ENCODE measurements around the gene MGAT5. TPM values are rescaled to one million over a fixed set of nuclear protein-coding genes. Genes with fewer than 3 reads are reported as not detected.

MGAT5 gene
- total RNA-seq, 1 experiment from 2014 or later: 34.0 TPM

GRCh38 chr2:134458473-134458853 is 204.6 kb downstream of the MGAT5 start (continued):
- TF ChIP-seq REST (IDR thresholded peaks at IDR 0.05; ENCODE audit: low read depth) (no peak), POLR2AphosphoS5 (IDR thresholded peaks at IDR 0.05; ENCODE audit: low read depth, low read length) (no peak)

GRCh38 chr2:134458950-134459349 is 205.1 kb downstream of the MGAT5 start:
- no TSS peak for BruUV-seq (replicated peaks)
- Histone ChIP-seq H3K4me1 (ENCODE audit: control insufficient read depth in 1 of 2, insufficient read depth in 2 of 2, low read length in 2 of 2) (no peaks in the 10 kb centered on the region), H3K9me2 (ENCODE audit: insufficient read depth) (no peaks in the 10 kb centered on the region), H3K36me3 (ENCODE audit: control insufficient read depth in 1 of 2, insufficient read depth in 2 of 2, low read length in 2 of 2) (no peaks in the 10 kb centered on the region), H3K9me3 (ENCODE audit: control insufficient read depth in 1 of 2, insufficient read depth in 1 of 2, low read depth in 1 of 2, low read length in 2 of 2) (no peaks in the 10 kb centered on the region), H4K20me1 (ENCODE audit: insufficient read depth) (no peaks in the 10 kb centered on the region), H3K9ac (ENCODE audit: low read length) (no peak overlapping the region), H3K79me2 (ENCODE audit: insufficient read depth, low read length) (no peaks in the 10 kb centered on the region), H3K27me3 (ENCODE audit: insufficient read depth, low read length) (no peaks in the 10 kb centered on the region), H3K4me3 (replicated peaks in 1 of 2; ENCODE audit: low read depth in 1 of 2, low read length in 2 of 2) (no peak overlapping the region), H2AFZ (ENCODE audit: low read depth, low read length, poor library complexity, severe bottlenecking) (no peak overlapping the region), H3K27ac (ENCODE audit: low read depth, low read length) (no peak overlapping the region), H3K4me2 (ENCODE audit: low read length) (no peak overlapping the region)
- POLR2A ChIA-PET: interaction anchor here (0.6 kb wide), 1 partner anchor 572 kb away, joined by 4 read pairs; no protein-coding TSS in a partner anchor
- no peak for ATAC-seq
- CTCF ChIA-PET: no interaction called here
- intact Hi-C loops (cut with micrococcal nuclease): no loop called here
- TF ChIP-seq MAX (IDR thresholded peaks at IDR 0.05) (no peak), CTCF (IDR thresholded peaks at IDR 0.05 in 2 of 3, conservative IDR thresholded peaks at IDR 0.05 in 1 of 3; ENCODE audit: borderline replicate concordance in 1 of 3, insufficient read depth in 1 of 3, low read depth in 2 of 3, low read length in 2 of 3) (no peak), EZH2 (IDR thresholded peaks at IDR 0.05) (no peak), YY1 (IDR thresholded peaks at IDR 0.05; ENCODE audit: extremely low read depth, insufficient replicate concordance, low read depth, low read length) (no peak), TCF7L2 (IDR thresholded peaks at IDR 0.05; ENCODE audit: borderline replicate concordance, extremely low read depth, insufficient read depth, insufficient read length) (no peak)
- RAD21 ChIA-PET (ENCODE audit: low non-redundant PET in 1 of 2, low total read pairs in 2 of 2, uncharacterized antibody in 2 of 2, unreplicated experiment in 2 of 2): no interaction called here
- no peak for DNase-seq (ENCODE audit: low read depth, low spot score)

All from HCT116 (cell line).